GM21737 (cell line): ENCODE results near the gene HELZ.

Experiments used
- ATAC-seq: cut with Tn5 transposase; IDR thresholded peaks from one replicate; pipeline ENCODE4 v1.9.1; 2021; ENCODE audit warnings: mild to moderate bottlenecking, moderate library complexity; ENCODE audit not compliant: unreplicated experiment

The HELZ gene

GRCh38 chr17:67238991-67239390 is 6.0 kb downstream of the HELZ start:
- ATAC-seq, result no peak

GRCh38 chr17:67232441-67232840 is 12.6 kb downstream of the HELZ start:
- ATAC-seq, result no peak

GRCh38 chr17:67229109-67229955 is 15.7 kb downstream of the HELZ start:
- ATAC-seq, result no peak

GRCh38 chr17:67227488-67227887 is 17.5 kb downstream of the HELZ start:
- no peak for ATAC-seq

GRCh38 chr17:67225316-67225715 is 19.7 kb downstream of the HELZ start:
- no peak for ATAC-seq

GRCh38 chr17:67224736-67225135 is 20.3 kb downstream of the HELZ start:
- ATAC-seq, result no peak

- no peak for ATAC-seq
Observed at GRCh38 chr17:67223924-67224323, 21.1 kb downstream of the HELZ start.

GRCh38 chr17:67221062-67221998 is 23.7 kb downstream of the HELZ start:
- no peak for ATAC-seq

GRCh38 chr17:67218385-67218950 is 26.5 kb downstream of the HELZ start:
- ATAC-seq, result no peak

- ATAC-seq, result no peak
Observed at GRCh38 chr17:67217446-67217845, 27.6 kb downstream of the HELZ start.

GRCh38 chr17:67216578-67217320 is 28.2 kb downstream of the HELZ start:
- ATAC-seq, result no peak

GRCh38 chr17:67215991-67216421 is 29.0 kb downstream of the HELZ start:
- no peak for ATAC-seq

GRCh38 chr17:67212714-67213417 is 32.1 kb downstream of the HELZ start:
- ATAC-seq, result no peak

GRCh38 chr17:67212231-67212630 is 32.8 kb downstream of the HELZ start:
- ATAC-seq, result no peak

GRCh38 chr17:67211742-67212141 is 33.3 kb downstream of the HELZ start:
- ATAC-seq, result no peak

GRCh38 chr17:67210915-67211314 is 34.1 kb downstream of the HELZ start:
- no peak for ATAC-seq

- ATAC-seq, result no peak
Observed at GRCh38 chr17:67208232-67208631, 36.8 kb downstream of the HELZ start.

GRCh38 chr17:67203818-67204217 is 41.2 kb downstream of the HELZ start:
- no peak for ATAC-seq

GRCh38 chr17:67202503-67202902 is 42.5 kb downstream of the HELZ start:
- no peak for ATAC-seq

- no peak for ATAC-seq
Observed at GRCh38 chr17:67200727-67201301, 44.2 kb downstream of the HELZ start.
